Measurements from ENCODE around the gene DYSF. TPM values are rescaled to one million over a fixed set of nuclear protein-coding genes. Genes with fewer than 3 reads are reported as not detected.

Gene DYSF
- total RNA-seq, 1 experiment from 2014 or later, result 0.89 TPM

DNA sequence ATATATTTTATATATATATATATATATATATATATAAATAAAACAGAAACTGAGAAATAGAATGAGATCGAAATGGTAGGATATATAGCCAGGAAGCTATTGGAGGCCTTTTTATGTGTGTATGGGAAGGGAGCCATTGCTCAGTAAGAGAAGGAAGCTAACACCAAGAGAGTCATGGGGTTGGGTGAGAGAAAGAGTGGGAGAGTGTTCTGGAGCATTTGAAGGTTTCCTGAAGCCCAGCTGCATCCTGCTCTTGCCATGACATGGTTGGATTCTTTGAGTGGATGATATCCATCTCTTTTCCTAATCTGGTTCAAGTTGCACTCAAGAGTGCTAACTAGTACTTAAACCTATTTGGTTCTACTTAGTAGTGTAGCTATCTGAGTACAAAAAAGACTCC is 282.3 kb downstream of the DYSF start:
- no peak for DNase-seq (ENCODE audit: low read depth, low spot score)

More for the DNA sequence above, 282.3 kb downstream of the DYSF start:
- BruUV-seq (replicated peaks), result no TSS peak
- H3K27ac ChIP-seq (ENCODE audit: low read depth, low read length), result no peak overlapping the region
- no peaks in the 10 kb centered on the region for H3K27me3 ChIP-seq (ENCODE audit: insufficient read depth, low read length)
- H2AFZ ChIP-seq (ENCODE audit: low read depth, low read length, poor library complexity, severe bottlenecking), result no peak overlapping the region
- H3K79me2 ChIP-seq (ENCODE audit: insufficient read depth, low read length), result no peaks in the 10 kb centered on the region
- H4K20me1 ChIP-seq (ENCODE audit: insufficient read depth), result no peaks in the 10 kb centered on the region
- no peaks in the 10 kb centered on the region for H3K4me1 ChIP-seq (ENCODE audit: control insufficient read depth in 1 of 2, insufficient read depth in 2 of 2, low read length in 2 of 2)
- RAD21 ChIA-PET (ENCODE audit: low non-redundant PET in 1 of 2, low total read pairs in 2 of 2, uncharacterized antibody in 2 of 2, unreplicated experiment in 2 of 2), result no interaction called here
- TF ChIP-seq, protein P1, sequence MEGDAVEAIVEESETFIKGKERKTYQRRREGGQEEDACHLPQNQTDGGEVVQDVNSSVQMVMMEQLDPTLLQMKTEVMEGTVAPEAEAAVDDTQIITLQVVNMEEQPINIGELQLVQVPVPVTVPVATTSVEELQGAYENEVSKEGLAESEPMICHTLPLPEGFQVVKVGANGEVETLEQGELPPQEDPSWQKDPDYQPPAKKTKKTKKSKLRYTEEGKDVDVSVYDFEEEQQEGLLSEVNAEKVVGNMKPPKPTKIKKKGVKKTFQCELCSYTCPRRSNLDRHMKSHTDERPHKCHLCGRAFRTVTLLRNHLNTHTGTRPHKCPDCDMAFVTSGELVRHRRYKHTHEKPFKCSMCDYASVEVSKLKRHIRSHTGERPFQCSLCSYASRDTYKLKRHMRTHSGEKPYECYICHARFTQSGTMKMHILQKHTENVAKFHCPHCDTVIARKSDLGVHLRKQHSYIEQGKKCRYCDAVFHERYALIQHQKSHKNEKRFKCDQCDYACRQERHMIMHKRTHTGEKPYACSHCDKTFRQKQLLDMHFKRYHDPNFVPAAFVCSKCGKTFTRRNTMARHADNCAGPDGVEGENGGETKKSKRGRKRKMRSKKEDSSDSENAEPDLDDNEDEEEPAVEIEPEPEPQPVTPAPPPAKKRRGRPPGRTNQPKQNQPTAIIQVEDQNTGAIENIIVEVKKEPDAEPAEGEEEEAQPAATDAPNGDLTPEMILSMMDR (IDR thresholded peaks at IDR 0.05 in 2 of 3, conservative IDR thresholded peaks at IDR 0.05 in 1 of 3; ENCODE audit: borderline replicate concordance in 1 of 3, insufficient read depth in 1 of 3, low read depth in 2 of 3, low read length in 2 of 3), result no peak
- no peak for TF ChIP-seq CEBPB (IDR thresholded peaks at IDR 0.05; ENCODE audit: low read depth)
- no peak for TF ChIP-seq EGR1 (IDR thresholded peaks at IDR 0.05; ENCODE audit: low read depth)
- TF ChIP-seq EZH2 (IDR thresholded peaks at IDR 0.05), result no peak
- TF ChIP-seq FOSL1 (IDR thresholded peaks at IDR 0.05; ENCODE audit: low read depth), result no peak
- TF ChIP-seq YY1 (IDR thresholded peaks at IDR 0.05; ENCODE audit: extremely low read depth, insufficient replicate concordance, low read depth, low read length), result no peak
- TF ChIP-seq JUND (IDR thresholded peaks at IDR 0.05), result no peak
- no peak for TF ChIP-seq ZNF274 (IDR thresholded peaks at IDR 0.05; ENCODE audit: low read depth, low read length)
- no peak for TF ChIP-seq RAD21 (IDR thresholded peaks at IDR 0.05; ENCODE audit: low read depth)
- TF ChIP-seq, protein P2, sequence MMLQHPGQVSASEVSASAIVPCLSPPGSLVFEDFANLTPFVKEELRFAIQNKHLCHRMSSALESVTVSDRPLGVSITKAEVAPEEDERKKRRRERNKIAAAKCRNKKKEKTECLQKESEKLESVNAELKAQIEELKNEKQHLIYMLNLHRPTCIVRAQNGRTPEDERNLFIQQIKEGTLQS (IDR thresholded peaks at IDR 0.05), result no peak
- TF ChIP-seq, protein P3, sequence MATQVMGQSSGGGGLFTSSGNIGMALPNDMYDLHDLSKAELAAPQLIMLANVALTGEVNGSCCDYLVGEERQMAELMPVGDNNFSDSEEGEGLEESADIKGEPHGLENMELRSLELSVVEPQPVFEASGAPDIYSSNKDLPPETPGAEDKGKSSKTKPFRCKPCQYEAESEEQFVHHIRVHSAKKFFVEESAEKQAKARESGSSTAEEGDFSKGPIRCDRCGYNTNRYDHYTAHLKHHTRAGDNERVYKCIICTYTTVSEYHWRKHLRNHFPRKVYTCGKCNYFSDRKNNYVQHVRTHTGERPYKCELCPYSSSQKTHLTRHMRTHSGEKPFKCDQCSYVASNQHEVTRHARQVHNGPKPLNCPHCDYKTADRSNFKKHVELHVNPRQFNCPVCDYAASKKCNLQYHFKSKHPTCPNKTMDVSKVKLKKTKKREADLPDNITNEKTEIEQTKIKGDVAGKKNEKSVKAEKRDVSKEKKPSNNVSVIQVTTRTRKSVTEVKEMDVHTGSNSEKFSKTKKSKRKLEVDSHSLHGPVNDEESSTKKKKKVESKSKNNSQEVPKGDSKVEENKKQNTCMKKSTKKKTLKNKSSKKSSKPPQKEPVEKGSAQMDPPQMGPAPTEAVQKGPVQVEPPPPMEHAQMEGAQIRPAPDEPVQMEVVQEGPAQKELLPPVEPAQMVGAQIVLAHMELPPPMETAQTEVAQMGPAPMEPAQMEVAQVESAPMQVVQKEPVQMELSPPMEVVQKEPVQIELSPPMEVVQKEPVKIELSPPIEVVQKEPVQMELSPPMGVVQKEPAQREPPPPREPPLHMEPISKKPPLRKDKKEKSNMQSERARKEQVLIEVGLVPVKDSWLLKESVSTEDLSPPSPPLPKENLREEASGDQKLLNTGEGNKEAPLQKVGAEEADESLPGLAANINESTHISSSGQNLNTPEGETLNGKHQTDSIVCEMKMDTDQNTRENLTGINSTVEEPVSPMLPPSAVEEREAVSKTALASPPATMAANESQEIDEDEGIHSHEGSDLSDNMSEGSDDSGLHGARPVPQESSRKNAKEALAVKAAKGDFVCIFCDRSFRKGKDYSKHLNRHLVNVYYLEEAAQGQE (IDR thresholded peaks at IDR 0.05; ENCODE audit: low read depth), result no peak
- TF ChIP-seq SIN3A (IDR thresholded peaks at IDR 0.05; ENCODE audit: low read depth), result no peak
- TF ChIP-seq ELF1 (IDR thresholded peaks at IDR 0.05; ENCODE audit: borderline replicate concordance, low read depth), result no peak
- TF ChIP-seq SP1 (IDR thresholded peaks at IDR 0.05; ENCODE audit: low read depth), result no peak
- TF ChIP-seq CBX3 (IDR thresholded peaks at IDR 0.05; ENCODE audit: low read depth), result no peak
- no peak for TF ChIP-seq TCF7L2 (IDR thresholded peaks at IDR 0.05; ENCODE audit: borderline replicate concordance, extremely low read depth, insufficient read depth, insufficient read length)
- TF ChIP-seq POLR2A (IDR thresholded peaks at IDR 0.05; ENCODE audit: borderline replicate concordance, extremely low read depth, insufficient read depth, insufficient read length), result no peak
- TF ChIP-seq, protein P4, sequence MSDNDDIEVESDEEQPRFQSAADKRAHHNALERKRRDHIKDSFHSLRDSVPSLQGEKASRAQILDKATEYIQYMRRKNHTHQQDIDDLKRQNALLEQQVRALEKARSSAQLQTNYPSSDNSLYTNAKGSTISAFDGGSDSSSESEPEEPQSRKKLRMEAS (IDR thresholded peaks at IDR 0.05), result no peak
- no peak overlapping the region for H3K4me3 ChIP-seq (replicated peaks in 1 of 2; ENCODE audit: low read depth in 1 of 2, low read length in 2 of 2)
- intact Hi-C loops (cut with micrococcal nuclease), result no loop called here
- H3K36me3 ChIP-seq (ENCODE audit: control insufficient read depth in 1 of 2, insufficient read depth in 2 of 2, low read length in 2 of 2), result no peaks in the 10 kb centered on the region
- CTCF ChIA-PET, result no interaction called here
- H3K9me3 ChIP-seq (ENCODE audit: control insufficient read depth in 1 of 2, insufficient read depth in 1 of 2, low read depth in 1 of 2, low read length in 2 of 2), result no peaks in the 10 kb centered on the region
- H3K9ac ChIP-seq (ENCODE audit: low read length), result no peak overlapping the region
- no peaks in the 10 kb centered on the region for H3K9me2 ChIP-seq (ENCODE audit: insufficient read depth)
- POLR2A ChIA-PET, result no interaction called here
- no peak for ATAC-seq
- no peak overlapping the region for H3K4me2 ChIP-seq (ENCODE audit: low read length)
